Breast epithelium (tissue), 3 donors: ENCODE results near the gene STRBP.

ENCODE experiments used
- CTCF ChIP-seq, 3 donors: fragments of 450-650 bp; IDR thresholded peaks; one replicate each; pipeline ENCODE4 v1.5.1; 2016 to 2017; ENCODE audit warnings: antibody characterized with exemption in 3 of 3, mild to moderate bottlenecking in 3 of 3, moderate library complexity in 3 of 3
- POLR2A ChIP-seq: fragments of 450-650 bp; IDR thresholded peaks from one replicate; pipeline ENCODE4 v1.6.1; 2016; ENCODE audit warnings: antibody characterized with exemption, mild to moderate bottlenecking, moderate library complexity
- POLR2AphosphoS5 ChIP-seq, 3 donors: sonication (generic); formaldehyde crosslinking; IDR thresholded peaks; one replicate each; pipeline ENCODE4 v1.6.1; 2017; ENCODE audit warnings: antibody characterized with exemption in 3 of 3

GRCh38 chr9:123175854-123176629 is 92.3 kb downstream of the STRBP start:
- TF ChIP-seq CTCF (IDR thresholded peaks at IDR 0.05) (no peak), POLR2A (no peak), POLR2AphosphoS5 (IDR thresholded peaks at IDR 0.05) (no peak)
